Uterus (tissue), 2 donors: ENCODE measurements around the gene PFKFB4.

Experiments used
- POLR2A ChIP-seq, 2 donors: fragments of 450-650 bp; IDR thresholded peaks; one replicate each; pipeline ENCODE4 v1.6.1; 2016; ENCODE audit warnings: antibody characterized with exemption in 2 of 2, mild to moderate bottlenecking in 1 of 2, moderate library complexity in 1 of 2
- TF ChIP-seq, protein P1 (sequence below), 4 experiments: fragments of 200-600 bp in 2 of 4; fragments of 450-650 bp in 2 of 4; sonication (generic) in 2 of 4; IDR thresholded peaks; one replicate each; pipeline ENCODE4 v1.5.1; 2016 to 2019; ENCODE audit warnings: antibody characterized with exemption in 4 of 4, mild to moderate bottlenecking in 2 of 4, moderate library complexity in 1 of 4

DNA sequence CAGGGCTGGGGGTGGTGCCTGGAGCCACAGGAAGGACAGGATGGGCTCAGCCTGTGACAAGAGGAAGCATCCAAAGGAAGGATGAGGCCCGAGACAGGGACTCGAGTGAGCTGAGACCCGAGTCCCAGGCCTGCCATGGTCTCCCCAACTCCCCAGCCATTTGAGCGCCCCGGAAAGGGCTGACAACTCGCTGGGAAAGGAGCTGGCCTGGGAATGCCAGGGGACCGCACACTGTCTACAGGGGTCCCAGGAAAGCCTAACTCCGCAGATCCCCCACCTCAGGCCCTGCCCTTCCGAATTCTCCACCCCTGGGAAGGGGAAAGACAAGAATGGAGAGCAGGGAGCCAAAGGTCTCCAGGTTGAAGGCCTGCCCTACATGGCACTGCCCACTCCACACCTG lies 31.6 kb downstream of the PFKFB4 start:
- TF ChIP-seq, protein P1, sequence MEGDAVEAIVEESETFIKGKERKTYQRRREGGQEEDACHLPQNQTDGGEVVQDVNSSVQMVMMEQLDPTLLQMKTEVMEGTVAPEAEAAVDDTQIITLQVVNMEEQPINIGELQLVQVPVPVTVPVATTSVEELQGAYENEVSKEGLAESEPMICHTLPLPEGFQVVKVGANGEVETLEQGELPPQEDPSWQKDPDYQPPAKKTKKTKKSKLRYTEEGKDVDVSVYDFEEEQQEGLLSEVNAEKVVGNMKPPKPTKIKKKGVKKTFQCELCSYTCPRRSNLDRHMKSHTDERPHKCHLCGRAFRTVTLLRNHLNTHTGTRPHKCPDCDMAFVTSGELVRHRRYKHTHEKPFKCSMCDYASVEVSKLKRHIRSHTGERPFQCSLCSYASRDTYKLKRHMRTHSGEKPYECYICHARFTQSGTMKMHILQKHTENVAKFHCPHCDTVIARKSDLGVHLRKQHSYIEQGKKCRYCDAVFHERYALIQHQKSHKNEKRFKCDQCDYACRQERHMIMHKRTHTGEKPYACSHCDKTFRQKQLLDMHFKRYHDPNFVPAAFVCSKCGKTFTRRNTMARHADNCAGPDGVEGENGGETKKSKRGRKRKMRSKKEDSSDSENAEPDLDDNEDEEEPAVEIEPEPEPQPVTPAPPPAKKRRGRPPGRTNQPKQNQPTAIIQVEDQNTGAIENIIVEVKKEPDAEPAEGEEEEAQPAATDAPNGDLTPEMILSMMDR (IDR thresholded peaks at IDR 0.05) = no peak
- no peak for TF ChIP-seq POLR2A (IDR thresholded peaks at IDR 0.05)
